Calu3 (cell line): ENCODE results near the gene GRK5. TPM values are rescaled to one million over a fixed set of nuclear protein-coding genes. Genes with fewer than 3 reads are reported as not detected.

Experiments
- BruUV-seq: library from RNA; stranded (reverse); fragments of 400-500 nt; replicated peaks from 2 replicates; lab custom pipeline; 2021; lab: Mats Ljungman, UMichigan
- CTCF ChIA-PET: fragments of 300-600 bp; sonication (Branson Sonifier 250); formaldehyde crosslinking; loops from one replicate; lab custom pipeline; 2022; ENCODE audit warnings: antibody characterized with exemption; lab: Charles Lee
- DNase-seq: peaks from one replicate; pipeline ENCODE4 v3.0.0; 2022
- H3K27ac Mint-ChIP-seq: one replicate; pipeline ENCODE4 v1.8.0; 2022; ENCODE audit warnings: mixed read lengths; ENCODE audit not compliant: unreplicated experiment
- H3K27me3 Mint-ChIP-seq: one replicate; pipeline ENCODE4 v1.8.0; 2022; ENCODE audit warnings: mixed read lengths; ENCODE audit not compliant: unreplicated experiment
- H3K36me3 Mint-ChIP-seq: one replicate; pipeline ENCODE4 v1.8.0; 2022; ENCODE audit warnings: mild to moderate bottlenecking, moderate library complexity, mixed read lengths; ENCODE audit not compliant: insufficient read depth, unreplicated experiment
- H3K4me1 Mint-ChIP-seq: one replicate; pipeline ENCODE4 v1.8.0; 2022; ENCODE audit warnings: mild to moderate bottlenecking, low read depth, mixed read lengths; ENCODE audit not compliant: unreplicated experiment
- H3K4me3 Mint-ChIP-seq: one replicate; pipeline ENCODE4 v1.8.0; 2022; ENCODE audit warnings: mild to moderate bottlenecking, low read depth, moderate library complexity, mixed read lengths; ENCODE audit not compliant: unreplicated experiment
- H3K9me3 Mint-ChIP-seq: one replicate; pipeline ENCODE4 v1.8.0; 2022; ENCODE audit warnings: low read depth, mixed read lengths; ENCODE audit not compliant: unreplicated experiment
- CTCF ChIP-seq: fragments of 200-600 bp; IDR thresholded peaks from one replicate; pipeline ENCODE4 v1.8.0; 2022; ENCODE audit warnings: antibody characterized with exemption; ENCODE audit not compliant: unreplicated experiment
- intact Hi-C: fragments of 100-400 bp; cut with micrococcal nuclease; formaldehyde crosslinking; loops from one replicate; pipeline ENCODE4 v1.10.0; 2022; ENCODE audit not compliant: unreplicated experiment
- total RNA-seq: library from RNA; stranded (reverse); gene quantifications from 2 replicates; pipeline ENCODE4 v1.2.3, GENCODE V29; 2022

GRK5 gene
- total RNA-seq, 1 experiment from 2014 or later = 4.4 TPM

- no TSS peak for BruUV-seq
- no peak overlapping the region for H3K27ac Mint-ChIP-seq
- no peaks in the 10 kb centered on the region for H3K9me3 Mint-ChIP-seq
- DNase-seq = no peak
- no peak for TF ChIP-seq CTCF
- peaks cover 17% of the 10 kb centered on the region for H3K4me1 Mint-ChIP-seq
- peaks cover 16% of the 10 kb centered on the region for H3K27me3 Mint-ChIP-seq
- no peak overlapping the region for H3K4me3 Mint-ChIP-seq
- no peaks in the 10 kb centered on the region for H3K36me3 Mint-ChIP-seq
- CTCF ChIA-PET = no interaction called here
- intact Hi-C loops = no loop called here
Observed at GRCh38 chr10:119316002-119316358, 108.6 kb downstream of the GRK5 start.

- Mint-ChIP-seq H3K4me1 (peaks cover 17% of the 10 kb centered on the region), H3K27me3 (peaks cover 16% of the 10 kb centered on the region), H3K27ac (no peak overlapping the region), H3K36me3 (no peaks in the 10 kb centered on the region), H3K9me3 (peaks cover 3% of the 10 kb centered on the region), H3K4me3 (no peak overlapping the region)
- CTCF ChIA-PET = no interaction called here
- DNase-seq = no peak
- intact Hi-C loops = no loop called here
- no TSS peak for BruUV-seq
- TF ChIP-seq CTCF = no peak
Observed at GRCh38 chr10:119316729-119317097, 109.3 kb downstream of the GRK5 start.

GRCh38 chr10:119318411-119319160 lies 111.2 kb downstream of the GRK5 start:
- Mint-ChIP-seq H3K27ac (no peak overlapping the region), H3K4me1 (peaks cover 26% of the 10 kb centered on the region), H3K9me3 (peaks cover 3% of the 10 kb centered on the region), H3K4me3 (no peak overlapping the region), H3K27me3 (peaks cover 16% of the 10 kb centered on the region), H3K36me3 (no peaks in the 10 kb centered on the region)
- CTCF ChIA-PET = no interaction called here
- no peak for TF ChIP-seq CTCF
- no peak for DNase-seq
- intact Hi-C loops = no loop called here
- no TSS peak for BruUV-seq

- intact Hi-C loops = no loop called here
- TF ChIP-seq CTCF = no peak
- BruUV-seq = no TSS peak
- DNase-seq = no peak
- peaks cover 16% of the 10 kb centered on the region for H3K27me3 Mint-ChIP-seq
- H3K4me1 Mint-ChIP-seq = peaks cover 26% of the 10 kb centered on the region
- H3K4me3 Mint-ChIP-seq = no peak overlapping the region
- peaks cover 2% of the 10 kb centered on the region for H3K36me3 Mint-ChIP-seq
- no peak overlapping the region for H3K27ac Mint-ChIP-seq
- CTCF ChIA-PET = no interaction called here
- peaks cover 3% of the 10 kb centered on the region for H3K9me3 Mint-ChIP-seq
Observed at GRCh38 chr10:119319161-119319919, 112.0 kb downstream of the GRK5 start.
